Measurements from ENCODE around the gene RANBP9. TPM values are rescaled to one million over a fixed set of nuclear protein-coding genes. Genes with fewer than 3 reads are reported as not detected.

RANBP9 gene
- polyA plus RNA-seq (ENCODE audit: insufficient read length in 4 of 4): 10 to 100 TPM; 41.9 to 50.4 (median 47.3) TPM

GRCh38 chr6:13711733-13712598 is at the start of gene RANBP9:
TSS of gene RANBP9 (minus strand) at chr6:13711835. CDS start at chr6:13711505, 330 bp downstream.
- peak in 3 of 4 donors; percentile 78 to 87 (median 83) for DNase-seq (ENCODE audit: low read depth in 4 of 4, low spot score in 3 of 4)

- no peak for DNase-seq (ENCODE audit: low read depth in 4 of 4, low spot score in 3 of 4)
Observed at GRCh38 chr6:13760307-13761304, 49.0 kb upstream of the RANBP9 start.

GRCh38 chr6:13759025-13759424 is 47.4 kb upstream of the RANBP9 start:
- DNase-seq (ENCODE audit: low read depth in 4 of 4, low spot score in 3 of 4): no peak

GRCh38 chr6:13754644-13755043 is 43.0 kb upstream of the RANBP9 start:
- no peak for DNase-seq (ENCODE audit: low read depth in 4 of 4, low spot score in 3 of 4)

GRCh38 chr6:13743736-13744127 is 32.1 kb upstream of the RANBP9 start:
- no peak for DNase-seq (ENCODE audit: low read depth in 4 of 4, low spot score in 3 of 4)

- DNase-seq (ENCODE audit: low read depth in 4 of 4, low spot score in 3 of 4): no peak
Observed at GRCh38 chr6:13742961-13743735, 31.5 kb upstream of the RANBP9 start.

- DNase-seq (ENCODE audit: low read depth in 4 of 4, low spot score in 3 of 4): no peak
Observed at GRCh38 chr6:13741365-13741764, 29.7 kb upstream of the RANBP9 start.

- DNase-seq (ENCODE audit: low read depth in 4 of 4, low spot score in 3 of 4): no peak
Observed at GRCh38 chr6:13735031-13735430, 23.4 kb upstream of the RANBP9 start.

- DNase-seq (ENCODE audit: low read depth in 4 of 4, low spot score in 3 of 4): peak in 3 of 4 donors; percentile 12 to 39 (median 38)
Observed at GRCh38 chr6:13733178-13733887, 21.7 kb upstream of the RANBP9 start.

- DNase-seq (ENCODE audit: low read depth in 4 of 4, low spot score in 3 of 4): no peak
Observed at GRCh38 chr6:13730704-13731103, 19.1 kb upstream of the RANBP9 start.

- no peak for DNase-seq (ENCODE audit: low read depth in 4 of 4, low spot score in 3 of 4)
Observed at GRCh38 chr6:13729891-13730290, 18.3 kb upstream of the RANBP9 start.

GRCh38 chr6:13725570-13725969 is 13.9 kb upstream of the RANBP9 start:
- DNase-seq (ENCODE audit: low read depth in 4 of 4, low spot score in 3 of 4): no peak

- no peak for DNase-seq (ENCODE audit: low read depth in 4 of 4, low spot score in 3 of 4)
Observed at GRCh38 chr6:13725052-13725451, 13.4 kb upstream of the RANBP9 start.

- DNase-seq (ENCODE audit: low read depth in 4 of 4, low spot score in 3 of 4): no peak
Observed at GRCh38 chr6:13724182-13724581, 12.5 kb upstream of the RANBP9 start.

GRCh38 chr6:13722880-13723279 is 11.2 kb upstream of the RANBP9 start:
- no peak for DNase-seq (ENCODE audit: low read depth in 4 of 4, low spot score in 3 of 4)

- DNase-seq (ENCODE audit: low read depth in 4 of 4, low spot score in 3 of 4): no peak
Observed at GRCh38 chr6:13718123-13718458, 6.5 kb upstream of the RANBP9 start.

- DNase-seq (ENCODE audit: low read depth in 4 of 4, low spot score in 3 of 4): no peak
Observed at GRCh38 chr6:13716955-13717295, 5.3 kb upstream of the RANBP9 start.

GRCh38 chr6:13716225-13716954 is 4.8 kb upstream of the RANBP9 start:
- no peak for DNase-seq (ENCODE audit: low read depth in 4 of 4, low spot score in 3 of 4)

GRCh38 chr6:13715444-13715883 is 3.8 kb upstream of the RANBP9 start:
- no peak for DNase-seq (ENCODE audit: low read depth in 4 of 4, low spot score in 3 of 4)

- no peak for DNase-seq (ENCODE audit: low read depth in 4 of 4, low spot score in 3 of 4)
Observed at GRCh38 chr6:13712599-13712898, 914 bp upstream of the RANBP9 start.

Data from left renal pelvis (tissue), 4 donors.